ENCODE results near the gene PARD3. TPM values are rescaled to one million over a fixed set of nuclear protein-coding genes. Genes with fewer than 3 reads are reported as not detected.
"Not testable (repeated sequence)": the region's sequence is repeated elsewhere in the genome, so short reads cannot be mapped to it uniquely, and the experiment has no call there.

Gene PARD3
- polyA plus RNA-seq, 5 donors: 38.0 to 53.5 (median 46.6) TPM

- DNase-seq: no peak
Observed at GRCh38 chr10:34744590-34744989, 70.5 kb downstream of the PARD3 start.

DNA sequence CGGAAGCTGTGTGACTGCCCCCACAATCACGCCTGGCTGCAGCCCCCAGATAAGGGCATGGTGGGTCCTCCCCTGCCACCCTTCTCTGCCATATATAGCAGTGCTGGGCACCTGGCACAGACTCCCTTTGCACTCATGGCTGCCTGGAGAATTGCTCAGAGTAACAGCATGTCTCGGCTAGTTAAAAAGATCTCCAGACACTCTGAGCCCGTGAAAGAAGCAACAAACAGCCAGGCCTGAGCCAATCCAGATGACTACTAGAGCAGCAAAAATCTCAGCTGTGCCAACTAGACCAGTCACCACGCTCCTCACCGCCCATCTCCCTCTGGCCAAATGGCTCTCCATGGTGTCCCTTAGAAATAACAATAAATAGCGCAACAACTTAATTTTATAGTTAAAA is 71.3 kb downstream of the PARD3 start:
- DNase-seq: no peak

- no peak for DNase-seq
Observed at GRCh38 chr10:34742456-34742855, 72.6 kb downstream of the PARD3 start.

- not testable (repeated sequence) for DNase-seq
Observed at GRCh38 chr10:34741087-34741486, 74.0 kb downstream of the PARD3 start.

DNA sequence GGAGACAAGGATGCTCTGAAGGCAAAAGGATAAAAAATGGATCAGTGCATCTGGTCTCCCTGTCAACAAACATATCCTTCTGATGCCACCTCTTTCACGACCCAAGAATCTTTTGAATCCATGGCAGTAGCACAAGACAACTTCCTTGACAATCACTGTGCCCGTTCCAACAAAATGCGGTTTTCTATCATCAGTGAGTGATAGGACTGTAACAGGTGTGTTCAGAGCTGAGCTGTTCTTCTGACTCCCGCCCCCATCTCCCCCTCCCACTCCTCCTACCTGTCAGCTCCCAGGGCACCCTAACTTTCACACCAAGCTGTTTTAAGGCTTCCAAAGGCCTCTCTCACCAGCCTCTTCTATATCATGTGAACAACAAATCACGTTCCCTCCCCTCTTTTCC is 74.8 kb downstream of the PARD3 start:
- no peak for DNase-seq

- DNase-seq: peak; percentile 77 to 79
Observed at GRCh38 chr10:34739915-34740314, 75.2 kb downstream of the PARD3 start.

DNA sequence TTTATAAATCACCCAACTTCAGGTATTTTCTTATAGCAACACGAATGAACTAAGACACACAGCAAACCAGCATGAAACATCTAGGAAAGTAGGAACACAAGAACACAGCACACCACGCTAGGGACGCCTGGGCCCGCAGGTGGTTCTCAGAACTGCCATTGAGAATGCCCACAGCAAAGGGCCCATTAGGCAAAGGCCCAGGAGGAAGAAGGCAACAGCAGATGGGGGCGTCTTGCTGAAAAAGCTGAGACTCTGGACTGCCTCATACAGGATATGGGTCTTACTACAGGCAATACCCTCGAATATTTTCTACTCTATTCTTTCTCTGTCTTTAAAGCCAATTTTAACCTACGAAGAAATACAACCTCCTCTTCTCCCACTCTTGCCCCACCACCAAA is 77.3 kb downstream of the PARD3 start:
- DNase-seq: no peak

DNA sequence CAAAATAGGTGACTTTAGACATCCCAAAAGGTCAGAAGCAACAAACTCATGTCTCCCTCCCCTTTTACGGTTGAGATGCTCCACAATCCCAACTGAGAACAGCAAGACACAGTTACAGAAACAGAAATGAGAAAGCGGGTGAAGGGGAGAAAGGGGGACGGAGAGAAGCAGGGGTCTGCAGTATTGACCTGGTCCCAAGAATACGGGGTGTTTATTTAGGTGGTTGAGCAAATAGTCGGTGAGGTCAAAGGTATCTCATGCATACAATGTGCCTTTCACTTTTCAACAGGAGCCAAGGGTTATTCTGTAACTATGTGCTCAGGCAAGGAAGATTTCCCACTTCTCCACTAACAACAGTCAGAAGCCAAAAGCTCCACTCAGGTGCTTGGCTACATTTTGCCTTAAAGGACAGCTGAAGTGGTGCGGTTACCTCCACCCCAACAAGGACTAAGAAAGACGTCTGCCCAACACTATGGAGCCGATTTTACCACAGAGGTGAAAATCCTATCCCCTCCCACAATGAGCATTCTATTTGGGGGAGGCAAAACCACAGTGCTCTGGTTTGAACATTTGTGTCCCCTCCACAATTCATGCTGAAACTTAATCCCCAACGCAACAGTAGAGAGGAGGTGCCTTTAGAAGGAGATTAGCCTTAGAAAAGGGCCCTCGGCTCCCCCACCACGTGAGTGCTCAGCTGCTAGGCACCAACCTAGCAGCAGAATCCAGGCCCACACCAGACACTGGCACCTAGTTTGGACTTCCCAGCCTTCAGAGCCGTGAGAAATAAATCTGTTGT is 77.9 kb downstream of the PARD3 start:
- no peak for DNase-seq

GRCh38 chr10:34734918-34735317 is 80.2 kb downstream of the PARD3 start:
- DNase-seq: no peak

- no peak for DNase-seq
Observed at GRCh38 chr10:34732926-34733325, 82.2 kb downstream of the PARD3 start.

DNA sequence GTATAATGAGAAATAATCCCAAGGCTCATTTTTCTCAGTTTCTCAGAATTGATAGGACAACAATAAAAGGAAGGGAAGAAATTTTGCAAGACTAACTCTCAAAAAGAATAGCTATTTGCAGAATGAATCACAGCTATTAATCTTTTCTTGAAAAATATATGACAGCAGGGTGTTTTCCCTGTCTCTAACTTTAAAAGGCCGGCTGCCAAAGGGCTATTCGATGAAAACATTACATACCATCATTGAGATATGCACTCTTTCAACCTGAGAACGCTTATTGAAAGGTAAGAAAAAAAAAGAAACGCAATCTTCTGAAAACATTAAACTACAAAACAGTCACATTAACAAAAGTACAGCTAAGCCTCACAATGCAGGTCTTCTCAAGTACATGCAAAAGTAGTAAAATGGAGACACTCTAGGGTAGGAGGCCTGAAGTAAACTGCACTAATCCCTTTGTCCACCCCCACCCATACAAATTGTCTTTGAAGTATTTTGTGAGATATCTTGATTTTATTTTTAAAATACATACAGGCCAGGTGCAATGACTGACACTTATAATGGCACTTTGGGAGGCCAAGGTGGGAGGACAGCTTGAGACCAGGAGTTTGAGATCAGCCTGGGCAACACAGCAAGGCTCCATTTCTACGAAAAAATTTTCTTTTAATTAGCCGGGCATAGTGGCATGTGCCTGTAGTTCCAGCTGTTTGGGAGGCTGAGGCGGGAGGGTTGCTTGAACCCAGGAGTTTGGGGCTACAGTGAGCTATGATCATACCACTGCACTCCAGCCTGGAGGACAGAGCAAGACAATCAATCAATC is 83.0 kb downstream of the PARD3 start:
- no peak for DNase-seq

DNA sequence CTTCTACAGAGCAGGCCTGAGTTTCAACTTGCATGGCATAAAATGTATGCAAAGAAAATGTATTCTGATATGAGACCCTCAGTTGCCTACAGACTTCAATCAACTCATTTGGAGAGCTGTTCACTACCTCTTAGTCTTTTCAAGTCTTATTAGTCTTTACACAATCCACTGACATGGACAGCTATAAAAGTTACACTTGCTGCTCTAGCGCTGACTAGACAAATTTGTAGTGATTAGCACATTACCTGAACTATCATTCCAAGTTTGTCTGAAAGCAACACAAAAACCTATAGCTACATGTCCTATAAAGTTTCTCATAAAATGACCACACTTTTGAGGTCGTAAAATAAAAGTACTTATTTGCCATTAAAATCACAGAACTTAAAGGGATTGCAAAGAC is 83.9 kb downstream of the PARD3 start:
- no peak for DNase-seq

- no peak for DNase-seq
Observed at GRCh38 chr10:34730726-34731125, 84.4 kb downstream of the PARD3 start.

GRCh38 chr10:34729619-34730018 is 85.5 kb downstream of the PARD3 start:
- DNase-seq: no peak

- no peak for DNase-seq
Observed at GRCh38 chr10:34728361-34728760, 86.7 kb downstream of the PARD3 start.

GRCh38 chr10:34727595-34728033 is 87.5 kb downstream of the PARD3 start:
- peak; percentile 48 to 49 for DNase-seq

DNA sequence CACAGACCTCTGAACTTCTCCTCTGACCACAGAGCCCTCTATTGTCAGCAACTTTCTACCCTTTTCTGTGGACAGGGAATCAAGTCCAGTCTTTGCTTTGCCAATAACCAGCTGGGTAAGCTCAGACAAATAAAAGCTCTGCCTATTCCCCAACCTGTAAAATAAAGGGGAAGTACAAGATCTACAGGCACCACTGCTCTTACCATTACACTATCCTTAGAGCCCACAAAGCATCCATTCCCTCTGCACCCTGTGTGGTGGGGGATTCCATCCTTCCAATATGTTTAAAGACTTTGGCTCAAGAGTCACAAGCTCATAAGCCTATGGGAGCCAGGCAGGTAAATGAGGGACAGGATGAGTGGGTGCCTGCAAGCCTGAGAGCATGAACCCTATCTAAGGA is 88.2 kb downstream of the PARD3 start:
- DNase-seq: no peak

DNA sequence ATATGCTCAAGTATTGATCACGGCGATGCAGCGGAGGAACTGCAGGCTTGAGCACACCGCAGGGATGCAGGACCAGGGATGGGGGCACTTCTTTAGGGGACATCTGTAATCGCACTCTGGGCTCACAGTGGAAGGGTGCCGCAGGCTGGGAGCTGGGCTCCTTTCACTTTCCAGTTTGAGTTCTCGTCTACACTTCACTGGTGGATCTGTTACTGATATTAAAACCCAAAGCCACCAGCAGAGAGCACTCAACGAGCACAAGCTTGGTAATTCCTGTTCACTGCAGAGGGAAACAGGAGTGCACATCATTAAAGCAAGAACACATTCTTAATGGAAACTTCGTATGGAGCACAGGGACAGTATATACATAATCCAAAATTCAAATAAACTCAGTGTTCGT is 91.3 kb downstream of the PARD3 start:
- DNase-seq: peak in 1 of 2 donors; percentile 37

GRCh38 chr10:34722404-34722803 is 92.7 kb downstream of the PARD3 start:
- DNase-seq: no peak

DNA sequence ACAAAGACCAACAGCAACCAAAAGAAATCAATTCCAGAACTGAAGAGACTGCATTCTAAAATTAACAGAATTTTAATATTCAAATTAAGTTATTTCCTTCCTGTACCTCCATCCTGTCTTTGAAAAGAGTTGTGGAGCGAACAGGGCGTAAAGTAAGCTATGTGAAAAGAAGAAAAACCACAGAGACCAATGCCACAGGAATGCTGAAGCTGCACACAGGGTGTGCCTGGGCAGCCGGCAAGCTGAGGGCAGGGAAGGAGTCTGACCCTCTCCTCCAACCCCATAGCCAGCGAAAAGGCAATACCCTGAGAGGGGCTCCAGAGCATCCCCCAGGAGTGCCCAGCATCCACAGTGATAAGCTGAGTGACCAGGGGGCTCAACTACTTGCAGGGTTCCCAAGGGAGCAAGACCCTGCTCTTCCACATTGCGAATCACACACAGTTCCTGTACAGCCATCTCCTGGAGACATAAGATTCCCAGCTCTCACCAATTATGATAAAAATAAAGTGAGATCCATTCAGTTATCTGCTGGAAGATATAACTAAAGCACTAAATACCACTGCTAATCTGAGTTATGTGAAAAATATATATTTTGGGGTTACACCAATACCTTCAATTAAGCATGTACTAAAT is 93.8 kb downstream of the PARD3 start:
- DNase-seq: no peak

DNA sequence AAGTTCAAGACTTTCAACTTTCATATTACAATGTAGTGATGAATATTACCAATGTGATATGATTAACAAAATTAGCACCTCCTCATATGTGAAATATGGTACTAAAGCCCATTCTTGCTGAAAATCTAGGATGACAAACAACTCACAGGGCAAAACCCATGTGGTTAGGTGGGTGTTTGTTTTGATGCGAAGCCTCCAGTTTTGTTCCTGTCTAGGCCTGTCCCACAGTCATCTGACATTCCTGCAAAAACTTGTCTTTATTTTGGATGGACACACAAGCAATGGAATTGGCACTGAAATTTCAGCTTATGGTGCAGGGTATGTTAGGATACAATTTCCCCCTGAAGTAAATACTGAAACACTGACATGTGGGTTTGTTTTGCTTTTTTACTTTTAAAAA is 95.3 kb downstream of the PARD3 start:
- no peak for DNase-seq

DNA sequence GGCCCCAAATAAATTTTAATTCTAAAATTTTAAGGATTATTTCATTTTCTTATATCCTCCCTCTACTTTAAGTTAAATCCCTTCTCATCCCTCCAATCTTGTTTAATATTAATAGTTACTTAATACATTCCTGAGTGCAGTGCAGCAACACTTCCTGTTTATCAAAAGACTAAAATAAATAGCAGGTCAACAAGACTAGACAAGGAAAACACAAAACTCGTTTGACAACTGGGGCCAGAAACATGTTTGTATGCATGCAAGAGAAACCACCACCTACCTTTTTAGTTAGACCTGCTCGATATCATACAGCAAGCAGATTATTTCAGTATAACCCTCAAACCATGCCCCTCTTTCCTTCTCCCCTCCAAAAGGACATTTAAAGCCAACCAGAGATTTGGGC is 95.8 kb downstream of the PARD3 start:
- no peak for DNase-seq

- no peak for DNase-seq
Observed at GRCh38 chr10:34717429-34717828, 97.7 kb downstream of the PARD3 start.
